ENCODE data around the gene USP32. TPM values are rescaled to one million over a fixed set of nuclear protein-coding genes. Genes with fewer than 3 reads are reported as not detected.
"Not testable (repeated sequence)": the region's sequence is repeated elsewhere in the genome, so short reads cannot be mapped to it uniquely, and the experiment has no call there.

The USP32 gene
- total RNA-seq, 1 experiment from 2014 or later = 36.2 TPM

DNA sequence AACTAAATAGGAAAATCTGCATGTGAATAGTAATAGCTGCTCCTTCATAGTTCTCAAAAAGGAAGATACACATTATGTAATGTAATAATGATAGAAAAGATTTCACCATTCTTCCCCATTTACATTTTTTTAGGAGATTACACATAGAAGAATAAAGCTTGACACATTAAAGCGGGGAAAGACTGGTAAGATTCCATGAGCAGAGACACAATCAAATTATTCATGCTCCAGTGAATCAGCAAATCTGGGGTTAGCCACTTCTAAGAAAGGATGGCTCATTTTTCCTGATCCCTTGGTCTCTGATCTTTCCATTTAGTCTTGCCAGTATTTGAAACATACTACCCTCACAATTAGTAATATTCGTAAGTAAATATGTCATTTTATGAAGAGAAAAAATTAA lies 160.2 kb downstream of the USP32 start:
- DNase-seq (ENCODE audit: low read depth) = peak; percentile 37

DNA sequence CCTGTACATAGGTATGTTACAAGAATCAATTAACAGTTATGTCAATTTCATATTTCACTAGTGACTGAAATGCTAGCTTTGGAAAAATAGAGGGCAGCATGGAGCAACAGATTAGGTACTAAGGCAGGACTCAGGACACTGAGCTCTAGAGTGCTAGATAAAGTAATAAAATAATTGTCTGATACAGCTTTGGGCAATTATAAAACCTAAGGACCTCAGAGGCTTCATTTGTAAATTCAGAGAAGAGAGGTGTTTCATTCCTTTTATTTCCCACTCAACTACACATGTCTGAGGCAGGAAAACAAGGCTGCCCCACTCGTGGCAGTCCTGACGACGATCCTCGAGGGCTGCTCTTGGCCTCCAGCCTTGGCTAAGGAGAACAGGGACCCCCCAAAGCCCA lies 160.7 kb downstream of the USP32 start:
- DNase-seq (ENCODE audit: low read depth) = peak; percentile 38

DNA sequence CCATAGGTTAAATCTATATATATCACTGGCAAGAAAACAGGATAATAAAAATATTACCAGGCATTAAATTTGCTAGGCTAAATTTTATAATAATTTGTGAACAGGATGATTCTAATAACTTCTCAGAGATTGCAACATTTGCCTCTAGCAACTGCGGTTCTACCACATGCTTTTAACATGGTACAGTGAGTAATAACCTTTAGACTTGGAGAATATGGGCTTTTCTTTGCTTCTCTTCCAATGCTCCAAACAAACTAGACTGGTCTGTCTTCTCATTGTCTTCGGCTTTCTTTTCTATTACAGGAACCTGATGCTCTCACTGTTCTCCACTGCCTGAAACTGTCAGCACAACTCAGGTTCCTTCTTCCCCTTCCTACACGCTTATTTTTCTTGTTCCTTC lies 161.6 kb downstream of the USP32 start:
- peak; percentile 9 for DNase-seq (ENCODE audit: low read depth)

DNA sequence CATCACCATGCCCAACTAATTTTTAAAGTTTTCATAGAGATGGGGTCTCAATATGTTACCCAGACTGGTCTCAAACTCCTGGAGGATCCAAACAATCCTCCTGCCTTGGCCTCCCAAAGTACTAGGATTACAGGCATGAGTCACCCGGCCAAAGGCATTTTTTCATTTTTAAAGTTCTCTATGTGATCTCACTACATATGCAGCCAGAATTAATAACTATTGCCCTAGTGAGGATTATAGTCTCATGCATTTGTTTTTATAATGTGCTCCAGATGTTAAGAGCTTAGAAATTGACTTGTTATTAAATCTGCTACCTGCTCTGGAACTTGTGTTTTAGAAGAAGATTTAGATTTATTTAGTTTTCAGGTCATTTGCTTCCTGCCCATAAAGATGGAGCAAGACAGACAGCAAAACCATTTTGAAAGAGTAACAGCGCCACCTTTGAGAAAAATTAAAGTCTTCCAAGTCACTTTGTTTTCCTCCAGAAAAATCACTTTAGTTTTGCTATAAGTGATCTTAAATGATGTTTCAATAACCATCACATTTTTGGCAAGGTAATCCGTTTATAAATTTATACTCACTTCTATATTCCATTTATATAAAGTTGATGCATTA lies 162.6 kb downstream of the USP32 start:
- peak; percentile 10 for DNase-seq (ENCODE audit: low read depth)

DNA sequence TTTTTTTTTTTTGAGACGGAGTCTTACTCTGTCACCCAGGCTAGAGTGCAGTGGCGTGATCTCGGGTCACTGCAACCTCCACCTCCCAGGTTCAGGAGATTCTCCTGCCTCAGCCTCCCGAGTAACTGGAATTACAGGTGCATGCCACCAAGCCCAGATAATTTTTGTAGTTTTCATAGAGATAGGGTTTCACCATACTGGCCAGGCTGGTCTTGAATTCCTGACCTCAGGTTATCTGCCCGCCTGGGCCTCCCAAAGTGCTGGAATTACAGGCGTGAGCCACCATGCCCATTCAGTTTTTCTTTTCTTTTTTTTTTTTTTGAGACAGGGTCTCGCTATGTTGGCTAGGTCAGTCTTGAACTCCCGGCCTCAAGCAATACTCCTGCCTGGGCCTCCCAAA lies 164.7 kb downstream of the USP32 start:
- DNase-seq (ENCODE audit: low read depth) = not testable (repeated sequence)

DNA sequence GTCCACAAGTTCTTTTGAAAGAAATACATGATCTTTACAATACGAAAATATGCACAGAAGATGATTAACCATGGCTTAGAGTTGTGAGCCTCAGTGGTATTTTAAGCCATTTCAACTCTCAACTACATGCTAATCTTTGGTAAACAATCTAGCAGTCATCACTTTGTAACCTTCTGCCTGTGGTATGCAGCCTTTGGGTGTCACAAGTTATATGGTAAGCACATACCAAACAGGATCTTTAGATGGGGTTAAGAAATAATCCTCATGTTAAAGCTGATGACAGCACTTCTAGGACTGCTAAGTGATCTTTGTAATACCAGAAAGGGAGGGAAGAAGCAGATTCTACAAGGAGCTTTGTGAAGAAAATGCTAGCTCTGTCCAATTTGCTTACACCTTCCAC lies 167.9 kb downstream of the USP32 start:
- no peak for DNase-seq (ENCODE audit: low read depth)

DNA sequence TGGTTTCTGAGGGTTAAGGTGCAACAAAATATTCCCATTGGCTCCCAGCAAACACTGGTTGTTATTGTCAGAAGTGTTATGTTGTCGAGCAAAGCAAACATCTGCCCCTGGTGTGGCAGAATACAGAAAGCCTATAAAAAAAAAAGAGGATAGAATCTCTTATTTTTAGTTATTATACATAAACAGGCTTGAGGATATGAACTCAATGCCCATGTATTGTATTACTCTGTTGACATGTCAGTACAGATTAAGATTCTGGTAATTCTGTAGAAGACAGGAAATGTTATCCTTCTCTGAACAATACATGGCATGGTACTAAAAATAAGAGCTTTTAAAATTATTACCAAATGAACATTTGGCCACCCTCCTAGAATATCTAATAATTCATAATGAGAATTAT lies 168.5 kb downstream of the USP32 start:
- DNase-seq (ENCODE audit: low read depth) = no peak

DNA sequence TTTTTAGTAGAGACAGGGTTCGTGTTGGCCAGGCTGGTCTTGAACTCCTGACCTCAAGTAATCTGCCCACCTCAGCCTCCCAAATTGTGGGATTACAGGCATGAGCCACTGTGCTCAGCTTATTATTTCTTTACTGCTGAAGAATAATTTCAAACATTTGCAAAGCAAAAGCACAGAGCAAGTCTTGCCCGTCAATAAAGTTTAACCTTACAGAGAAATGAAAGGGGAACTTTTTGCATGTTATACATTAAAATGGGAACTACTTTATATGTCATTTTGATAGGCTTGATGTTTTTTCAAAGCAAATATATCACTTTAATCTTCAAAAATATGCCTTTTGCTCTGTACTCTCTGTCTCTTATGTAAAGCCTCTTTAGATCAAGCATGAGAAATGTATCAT lies 173.2 kb downstream of the USP32 start:
- not testable (repeated sequence) for DNase-seq (ENCODE audit: low read depth)

DNA sequence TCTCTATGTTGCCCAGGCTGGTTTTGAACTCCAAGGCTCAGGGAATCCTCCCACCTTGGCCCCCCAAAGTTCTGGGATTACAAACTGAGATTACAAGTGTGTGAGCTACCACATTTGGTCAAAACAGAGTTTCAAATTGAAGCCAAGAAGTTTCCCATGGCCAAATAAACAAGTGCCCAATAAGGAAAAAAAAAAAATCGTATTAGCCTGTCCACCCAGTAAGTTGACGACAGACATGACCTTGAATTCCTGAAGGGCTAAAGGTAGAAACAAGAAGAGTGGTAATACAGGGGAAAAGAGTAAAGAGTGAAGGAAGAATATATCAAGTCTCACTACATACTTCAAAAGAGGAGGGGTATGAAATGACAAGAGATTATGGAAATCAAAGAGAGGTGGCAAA lies 176.0 kb downstream of the USP32 start:
- not testable (repeated sequence) for DNase-seq (ENCODE audit: low read depth)

DNA sequence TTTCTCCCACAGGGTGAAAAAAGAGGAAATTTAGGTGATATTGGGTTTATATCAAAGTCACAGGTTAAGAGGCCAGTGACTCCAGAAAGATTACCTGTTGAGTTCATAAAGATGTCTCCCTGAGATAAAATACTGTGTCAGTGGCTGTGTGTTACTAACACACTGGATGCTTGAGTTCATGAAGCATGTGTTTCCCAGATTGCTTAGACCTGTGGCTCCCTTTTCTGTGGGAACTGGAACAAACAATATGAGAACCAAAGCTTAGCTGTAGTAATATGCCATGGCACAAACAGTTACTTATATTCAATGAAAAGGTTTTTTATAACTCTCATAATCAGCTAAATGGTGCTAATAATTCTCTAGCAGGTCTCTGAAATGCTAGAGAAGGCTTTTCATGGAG lies 180.7 kb downstream of the USP32 start:
- not testable (repeated sequence) for DNase-seq (ENCODE audit: low read depth)

DNA sequence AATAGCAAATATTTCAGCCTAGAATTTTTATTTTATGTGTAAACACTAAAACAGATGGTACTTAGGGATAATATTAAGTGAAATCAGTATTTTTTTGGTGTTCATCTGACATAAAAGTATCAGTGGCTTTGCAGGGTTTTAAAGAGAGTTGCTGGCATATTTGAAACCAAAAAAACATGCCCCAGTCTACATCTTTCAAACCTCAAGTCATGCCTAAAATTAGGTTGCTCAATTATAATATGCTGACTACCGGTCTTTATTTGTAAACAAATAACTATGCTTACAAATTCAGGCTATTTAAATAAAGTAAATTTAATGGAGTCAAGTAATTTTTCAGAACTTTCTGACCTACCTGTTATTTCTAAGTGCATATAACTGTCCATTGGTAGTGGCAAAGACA lies 183.6 kb downstream of the USP32 start:
- not testable (repeated sequence) for DNase-seq (ENCODE audit: low read depth)

DNA sequence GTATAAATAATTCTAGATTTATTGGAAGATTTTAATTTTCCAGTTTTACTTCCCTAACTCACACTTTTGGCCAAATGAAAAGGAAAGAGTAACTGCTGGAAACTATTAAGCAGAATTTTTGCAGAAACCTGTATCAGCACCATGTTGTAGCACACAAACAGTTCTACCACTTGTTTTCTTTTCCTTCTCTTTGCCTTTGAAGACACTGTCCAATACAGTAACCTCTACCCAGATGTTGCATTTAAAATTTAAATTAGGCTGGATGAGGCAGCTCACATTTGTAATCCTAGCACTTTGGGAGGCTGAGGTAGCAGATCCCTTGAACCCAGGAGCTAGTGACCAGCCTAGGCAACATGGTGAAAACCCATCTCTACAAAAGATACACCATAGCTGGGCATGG lies 186.2 kb downstream of the USP32 start:
- not testable (repeated sequence) for DNase-seq (ENCODE audit: low read depth)

DNA sequence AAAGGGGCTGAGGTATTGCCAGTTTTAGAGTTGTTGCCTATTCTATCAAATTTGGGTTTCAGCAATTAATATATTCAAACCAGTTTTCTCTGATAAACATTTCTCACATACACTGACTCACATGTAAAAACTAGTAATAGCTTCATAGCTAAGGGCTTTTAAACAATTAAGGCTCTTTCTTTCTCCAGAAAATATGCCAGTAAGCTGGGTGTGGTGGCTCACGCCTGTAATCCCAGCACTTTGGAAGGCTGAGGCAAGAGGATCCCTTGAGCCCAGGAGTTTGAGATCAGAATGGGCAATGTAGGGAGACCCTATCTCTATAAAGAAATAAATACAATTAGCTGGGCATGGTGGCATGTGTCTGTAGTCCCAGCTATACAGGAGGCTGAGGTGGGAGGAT lies 193.3 kb downstream of the USP32 start:
- DNase-seq (ENCODE audit: low read depth) = not testable (repeated sequence)

DNA sequence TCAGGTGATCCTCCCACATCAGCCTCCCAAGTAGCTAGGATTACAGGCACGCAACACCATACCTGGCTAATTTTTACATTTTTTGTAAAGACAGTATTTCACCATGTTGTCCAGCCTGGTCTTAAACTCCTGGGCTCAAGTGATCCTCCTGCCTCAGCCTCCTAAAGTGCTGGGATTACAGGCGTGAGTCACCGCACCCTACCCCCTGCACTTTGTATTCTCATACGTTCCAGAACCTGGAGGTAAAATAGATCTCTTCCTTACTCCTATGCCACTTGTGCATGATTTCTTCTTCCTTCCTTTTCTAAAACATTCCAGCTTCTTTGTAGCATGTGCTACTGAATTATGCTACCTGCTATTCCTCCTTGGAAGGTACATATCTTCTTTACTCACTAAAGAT lies 197.8 kb downstream of the USP32 start:
- not testable (repeated sequence) for DNase-seq (ENCODE audit: low read depth)

DNA sequence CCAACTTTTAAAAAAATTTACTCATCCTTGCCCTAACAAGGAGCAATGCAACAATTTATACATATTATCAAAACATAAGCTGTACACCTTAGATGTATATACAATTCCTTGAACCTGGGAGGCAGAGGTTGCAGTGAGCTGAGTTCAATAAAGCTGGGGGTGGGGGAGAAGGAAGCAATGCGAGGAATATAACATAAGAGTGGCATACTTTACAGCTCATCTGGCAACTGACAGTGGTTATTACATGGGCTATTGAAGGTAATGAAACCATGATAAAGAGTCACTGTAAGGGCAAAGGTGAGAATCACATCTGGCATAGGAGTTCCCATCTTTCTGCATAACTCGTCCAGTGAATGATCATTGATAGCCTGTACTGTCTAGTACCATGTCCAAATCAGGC lies 198.5 kb downstream of the USP32 start:
- no peak for DNase-seq (ENCODE audit: low read depth)

DNA sequence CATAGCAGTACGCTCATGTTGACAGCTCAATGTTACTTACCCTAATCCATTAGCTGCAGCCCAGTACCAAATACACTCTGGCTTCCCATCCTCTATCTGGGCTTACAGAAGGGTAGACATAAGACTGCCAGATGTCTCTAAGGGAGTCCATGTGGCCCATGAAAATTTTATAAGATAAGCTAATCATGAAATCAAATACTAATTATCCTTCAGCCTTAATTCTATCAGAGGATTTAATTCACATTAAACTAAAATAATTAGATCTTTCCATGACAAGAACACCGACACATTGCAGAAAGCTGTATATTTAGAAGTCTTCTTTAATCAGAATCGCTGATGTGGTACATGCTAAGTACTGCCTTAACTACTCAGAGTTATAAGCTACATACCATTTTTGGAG lies 198.9 kb downstream of the USP32 start:
- not testable (repeated sequence) for DNase-seq (ENCODE audit: low read depth)

DNA sequence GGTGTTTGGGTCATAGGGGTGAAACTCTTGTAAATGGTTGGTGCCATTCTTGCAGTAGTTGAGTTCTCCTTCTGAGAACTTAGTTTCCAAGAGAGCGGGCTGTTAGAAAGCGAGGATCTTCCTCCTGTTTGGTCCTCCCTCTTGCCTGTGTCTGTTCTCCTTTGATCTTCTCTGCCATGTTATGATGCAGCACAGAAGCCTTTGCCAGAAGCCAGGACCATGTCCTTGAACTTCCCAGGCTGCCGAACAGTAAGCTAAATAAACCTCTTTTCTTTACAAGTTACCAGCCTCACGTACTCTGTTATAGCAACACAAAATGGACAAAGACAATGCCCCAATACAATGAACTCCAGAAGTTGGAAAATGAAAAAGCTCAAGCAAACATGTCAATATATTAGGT lies 201.9 kb downstream of the USP32 start:
- DNase-seq (ENCODE audit: low read depth) = not testable (repeated sequence)

DNA sequence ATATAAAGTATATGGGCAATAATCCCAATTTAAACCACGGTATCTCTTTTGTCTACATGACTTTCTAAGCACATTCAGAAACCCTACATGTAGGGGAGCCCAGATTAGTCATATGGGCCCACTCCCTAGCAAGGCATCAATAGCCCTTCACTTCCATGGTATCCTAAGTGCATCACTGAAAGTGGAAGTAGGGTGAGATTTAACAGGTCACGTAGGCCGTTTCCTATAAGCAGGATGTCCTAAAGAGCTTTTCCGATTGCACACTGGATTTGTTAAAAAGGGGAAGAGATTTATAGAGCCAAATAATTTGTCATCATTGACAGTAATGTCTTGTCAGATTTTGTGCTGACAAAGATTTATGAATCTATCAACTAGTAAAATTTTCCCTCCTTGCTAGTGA lies 203.2 kb downstream of the USP32 start:
- no peak for DNase-seq (ENCODE audit: low read depth)

DNA sequence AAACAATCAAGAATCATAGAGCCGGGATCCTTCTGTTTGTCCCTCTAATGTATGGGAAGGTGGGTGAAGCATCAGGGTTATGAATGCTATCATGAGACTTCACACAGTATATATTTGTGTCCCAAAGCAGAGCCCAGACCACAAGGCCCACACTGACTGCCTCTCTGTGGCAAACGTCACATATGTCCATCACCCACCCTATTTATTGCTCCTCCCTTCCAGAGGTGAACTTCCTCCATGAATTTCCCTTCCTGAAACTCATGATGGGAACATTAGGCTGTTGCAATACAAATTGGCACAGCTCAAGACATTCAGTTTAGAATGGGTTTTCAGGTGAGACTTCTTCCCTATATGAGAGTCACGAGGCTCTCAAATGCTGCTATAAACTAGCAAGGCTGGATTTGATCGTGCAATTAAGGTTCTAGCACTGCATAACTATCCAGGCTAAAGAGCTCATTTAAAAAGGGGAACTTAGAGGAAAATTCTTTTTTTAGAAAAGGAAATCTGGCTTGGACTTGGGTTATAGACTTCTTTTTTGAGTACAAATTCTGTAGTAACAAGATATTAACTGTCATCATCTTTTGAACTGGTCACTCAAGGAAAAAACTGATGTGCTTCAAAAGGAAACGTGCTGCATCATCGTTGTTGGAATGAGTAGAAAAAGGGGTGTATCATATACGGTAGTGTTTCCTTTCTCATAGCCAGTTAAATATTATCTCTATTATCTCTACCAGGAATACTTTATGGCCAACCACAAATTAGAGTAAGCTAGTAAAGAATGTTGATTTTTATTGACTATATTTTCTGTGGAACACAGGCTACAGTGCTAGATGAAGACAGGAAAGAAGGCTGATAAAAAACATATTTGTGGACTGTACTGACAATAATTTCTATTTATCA lies 204.8 kb downstream of the USP32 start:
- not testable (repeated sequence) for DNase-seq (ENCODE audit: low read depth)

DNA sequence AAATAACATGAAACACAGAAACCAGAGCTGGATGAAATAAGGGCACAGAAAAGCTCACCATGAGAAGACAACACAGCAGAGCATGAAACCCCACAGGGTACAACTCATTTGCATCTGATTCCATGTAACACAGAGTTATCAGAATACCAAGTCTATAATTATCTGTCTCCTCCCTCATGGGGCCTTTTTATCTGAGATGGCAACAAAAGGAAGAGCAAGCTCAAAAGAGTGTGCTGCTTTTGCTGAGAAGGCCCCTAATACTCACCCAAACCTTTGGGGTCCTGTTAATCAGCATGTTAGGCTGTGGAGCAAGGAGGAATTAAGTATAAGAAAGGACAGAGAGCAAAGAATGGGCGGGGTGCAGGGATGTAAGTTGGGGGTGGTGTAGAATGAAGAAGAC lies 205.6 kb downstream of the USP32 start:
- not testable (repeated sequence) for DNase-seq (ENCODE audit: low read depth)

DNA sequence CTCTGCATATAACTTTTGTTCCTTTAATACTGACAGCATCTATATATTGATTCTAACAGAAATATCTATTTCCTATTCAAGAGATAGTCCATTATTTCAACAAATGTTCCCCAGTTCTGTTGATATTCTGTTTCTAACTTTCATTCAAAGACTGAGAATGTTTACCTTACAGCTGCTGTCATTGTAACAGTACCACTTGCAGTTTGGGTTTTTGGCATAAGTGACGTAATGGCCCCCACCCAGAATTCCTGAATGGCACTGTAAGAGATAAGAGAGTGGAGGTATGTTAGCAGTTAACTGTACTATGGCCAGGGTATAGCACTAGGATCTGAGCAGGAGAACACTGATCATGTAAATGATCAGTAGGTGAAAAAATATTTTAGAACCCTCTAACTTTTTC lies 211.6 kb downstream of the USP32 start:
- DNase-seq (ENCODE audit: low read depth) = not testable (repeated sequence)

DNA sequence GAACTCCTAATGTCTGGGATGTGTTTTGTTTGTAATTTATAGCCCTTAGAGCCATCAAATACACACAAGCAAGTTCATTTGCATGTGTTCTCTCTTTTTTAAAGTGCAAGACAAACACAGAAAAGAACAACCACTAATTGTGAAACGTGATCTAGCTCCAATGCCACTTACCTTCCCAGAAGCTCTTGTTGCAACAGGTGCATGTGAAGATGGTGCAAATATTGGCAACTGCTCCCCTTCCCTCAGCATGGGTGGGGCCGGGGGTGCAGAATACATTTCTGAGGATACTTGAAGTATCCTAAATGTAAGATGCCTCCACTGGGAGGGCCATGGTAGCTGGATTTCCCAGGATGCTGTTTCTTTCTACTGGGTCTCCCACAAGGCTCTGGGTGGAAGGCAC lies 213.8 kb downstream of the USP32 start:
- DNase-seq (ENCODE audit: low read depth) = not testable (repeated sequence)

DNA sequence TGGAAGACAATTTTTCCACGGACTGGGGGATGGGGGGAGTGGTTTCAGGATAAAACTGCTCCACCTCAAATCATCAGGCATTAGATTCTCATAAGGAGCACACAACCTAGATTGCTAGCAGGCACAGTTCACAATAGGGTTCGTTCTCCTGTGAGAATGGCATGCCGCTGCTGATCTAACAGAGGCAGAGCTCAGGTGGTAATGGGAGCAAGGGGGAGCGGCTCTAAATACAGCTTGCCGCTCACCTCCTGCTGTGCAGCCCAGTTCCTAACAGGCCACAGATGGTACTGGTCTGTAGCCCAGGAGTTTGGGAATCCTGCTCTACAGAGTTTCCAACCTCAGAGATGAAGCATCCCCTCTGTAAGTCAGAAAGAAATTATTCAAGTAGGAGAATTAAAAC lies 215.2 kb downstream of the USP32 start:
- DNase-seq (ENCODE audit: low read depth) = not testable (repeated sequence)

Measured in LHCN-M2 (cell line).